PC-9 (cell line): Measurements from ENCODE around the gene NPR2. TPM values are rescaled to one million over a fixed set of nuclear protein-coding genes. Genes with fewer than 3 reads are reported as not detected.

Experiments
- BruUV-seq: library from RNA; stranded (reverse); fragments of 400-500 nt; replicated peaks from 2 replicates; lab custom pipeline; 2021; lab: Mats Ljungman, UMichigan
- CTCF ChIA-PET: fragments of 300-600 bp; sonication (Branson Sonifier 250); formaldehyde crosslinking; loops from one replicate; lab custom pipeline; 2022; ENCODE audit warnings: antibody characterized with exemption; lab: Charles Lee
- POLR2A ChIA-PET: fragments of 300-600 bp; sonication (Branson Sonifier 250); formaldehyde crosslinking; loops from one replicate; lab custom pipeline; 2022; ENCODE audit warnings: antibody characterized with exemption; ENCODE audit not compliant: unreplicated experiment; lab: Charles Lee
- DNase-seq, 2 experiments: peaks; one replicate each; pipeline versions ENCODE4 v3.0.0 to v3.0.0-alpha.2; 2015 to 2022; ENCODE audit warnings: mixed read lengths in 1 of 2
- H2AFZ ChIP-seq: fragments of 200-600 bp; sonication (generic); 2 replicates; pipeline ENCODE4 v1.8.1; 2017; ENCODE audit warnings: antibody characterized with exemption
- H3F3A ChIP-seq: fragments of 200-600 bp; sonication (generic); 2 replicates; pipeline ENCODE4 v1.8.1; 2017; ENCODE audit warnings: antibody characterized with exemption, mild to moderate bottlenecking, low read depth; ENCODE audit not compliant: insufficient read depth
- H3K27ac ChIP-seq: fragments of 200-600 bp; sonication (generic); 2 replicates; pipeline ENCODE4 v1.6.1; 2016; ENCODE audit warnings: mixed run types
- H3K27me3 ChIP-seq: fragments of 200-600 bp; sonication (generic); 2 replicates; pipeline ENCODE4 v1.6.1; 2016; ENCODE audit warnings: low read depth, mixed run types; ENCODE audit not compliant: insufficient read depth
- H3K36me3 ChIP-seq: fragments of 200-600 bp; sonication (generic); 2 replicates; pipeline ENCODE4 v1.6.1; 2016; ENCODE audit warnings: low read depth, mixed run types
- H3K4me1 ChIP-seq: fragments of 200-600 bp; sonication (generic); replicated peaks from 2 replicates; pipeline ENCODE4 v1.6.1; 2016; ENCODE audit warnings: mixed run types; ENCODE audit not compliant: insufficient read depth
- H3K4me2 ChIP-seq: fragments of 200-600 bp; sonication (generic); 2 replicates; pipeline ENCODE4 v1.6.1; 2017; ENCODE audit warnings: mixed run types
- H3K4me3 ChIP-seq: fragments of 200-600 bp; sonication (generic); 2 replicates; pipeline ENCODE4 v1.6.1; 2016; ENCODE audit warnings: mixed run types
- H3K79me2 ChIP-seq: fragments of 200-600 bp; sonication (generic); 2 replicates; pipeline ENCODE4 v1.6.1; 2017; ENCODE audit warnings: low read depth, mixed run types
- H3K9me2 ChIP-seq: fragments of 200-600 bp; sonication (generic); 2 replicates; pipeline ENCODE4 v1.8.1; 2017; ENCODE audit warnings: mild to moderate bottlenecking; ENCODE audit not compliant: insufficient read depth
- H3K9me3 ChIP-seq: fragments of 200-600 bp; sonication (generic); 2 replicates; pipeline ENCODE4 v1.8.1; 2016; ENCODE audit warnings: low read depth; ENCODE audit not compliant: insufficient read depth
- H4K20me1 ChIP-seq: fragments of 200-600 bp; sonication (generic); 2 replicates; pipeline ENCODE4 v1.8.1; 2017; ENCODE audit not compliant: insufficient read depth
- CTCF ChIP-seq: fragments of 200-600 bp; sonication (generic); conservative IDR thresholded peaks from 2 replicates; pipeline ENCODE4 v1.6.1; 2017; ENCODE audit warnings: mixed run types, antibody characterized with exemption, mild to moderate bottlenecking, moderate library complexity
- EZH2 ChIP-seq: fragments of 200-600 bp; sonication (generic); IDR thresholded peaks from 2 replicates; pipeline ENCODE4 v1.8.0; 2017; ENCODE audit warnings: antibody characterized with exemption, low read depth
- intact Hi-C: fragments of 100-400 bp; cut with micrococcal nuclease; formaldehyde crosslinking; loops from one replicate; pipeline ENCODE4 v1.10.0; 2022; ENCODE audit not compliant: unreplicated experiment
- total RNA-seq: library from RNA; stranded (reverse); gene quantifications from 2 replicates; pipeline ENCODE4 v1.2.3, GENCODE V29; 2021

Gene NPR2
- total RNA-seq, 1 experiment from 2014 or later, result 11.3 TPM

GRCh38 chr9:35820076-35820475, 28.7 kb downstream of the NPR2 start:
- Histone ChIP-seq H3K36me3 (no peaks in the 10 kb centered on the region), H4K20me1 (no peaks in the 10 kb centered on the region), H2AFZ (no peak overlapping the region), H3K9me2 (no peaks in the 10 kb centered on the region), H3F3A (0 out of 2 replicates have a peak, but pooled peaks cover 3% of the 10 kb centered on the region), H3K79me2 (no peaks in the 10 kb centered on the region), H3K4me1 (no peaks in the 10 kb centered on the region), H3K9me3 (no peaks in the 10 kb centered on the region), H3K27me3 (no peaks in the 10 kb centered on the region), H3K4me3 (no peak overlapping the region), H3K27ac (no peak overlapping the region), H3K4me2 (no peak overlapping the region)
- no TSS peak for BruUV-seq
- POLR2A ChIA-PET, result no interaction called here
- DNase-seq, result no peak
- CTCF ChIA-PET, result no interaction called here
- intact Hi-C loops, result no loop called here
- TF ChIP-seq EZH2 (no peak), CTCF (no peak)

- Histone ChIP-seq H3K4me2 (no peak overlapping the region), H3K9me2 (no peaks in the 10 kb centered on the region), H2AFZ (no peak overlapping the region), H3K27ac (no peak overlapping the region), H3K27me3 (no peaks in the 10 kb centered on the region), H3K79me2 (no peaks in the 10 kb centered on the region), H3K4me1 (no peaks in the 10 kb centered on the region), H3K4me3 (no peak overlapping the region), H4K20me1 (no peaks in the 10 kb centered on the region), H3K9me3 (no peaks in the 10 kb centered on the region), H3F3A (no peaks in the 10 kb centered on the region), H3K36me3 (no peaks in the 10 kb centered on the region)
- TF ChIP-seq CTCF (no peak), EZH2 (no peak)
- ChIA-PET CTCF (no interaction called here), POLR2A (no interaction called here)
- no TSS peak for BruUV-seq
- intact Hi-C loops, result no loop called here
- no peak for DNase-seq
These were observed 31.5 kb downstream of the NPR2 start for GRCh38 chr9:35822926-35823325.

- H3K79me2 ChIP-seq, result no peaks in the 10 kb centered on the region
- no peaks in the 10 kb centered on the region for H4K20me1 ChIP-seq
- no peaks in the 10 kb centered on the region for H3F3A ChIP-seq
- H3K36me3 ChIP-seq, result no peaks in the 10 kb centered on the region
- no peaks in the 10 kb centered on the region for H3K4me1 ChIP-seq
- no peaks in the 10 kb centered on the region for H3K9me2 ChIP-seq
- H3K27me3 ChIP-seq, result no peaks in the 10 kb centered on the region
- H2AFZ ChIP-seq, result no peak overlapping the region
- H3K4me3 ChIP-seq, result no peak overlapping the region
- POLR2A ChIA-PET, result no interaction called here
- TF ChIP-seq CTCF (peak; percentile 74), EZH2 (no peak)
- H3K9me3 ChIP-seq, result no peaks in the 10 kb centered on the region
- intact Hi-C loops, result loop anchor here (1.0 to 5.0 kb wide), 2 partner anchors 56 to 179 kb away; no protein-coding TSS in a partner anchor
- H3K4me2 ChIP-seq, result no peak overlapping the region
- BruUV-seq, result no TSS peak
- CTCF ChIA-PET, result interaction anchor here (0.7 to 1.4 kb wide), 2 partner anchors 56 to 339 kb away, joined by 4 to 7 read pairs; no protein-coding TSS in a partner anchor
- DNase-seq, result no peak
- H3K27ac ChIP-seq, result no peak overlapping the region
These were observed 34.8 kb downstream of the NPR2 start for GRCh38 chr9:35826071-35826701.
